GM18505 (cell line): ENCODE data around the gene SPTBN4.
A peak's percentile ranks its signal among the peaks of the same experiment; 100 is the strongest.

Source experiments
- ATAC-seq: cut with Tn5 transposase; IDR thresholded peaks from one replicate; pipeline ENCODE4 v1.9.1; 2021; ENCODE audit not compliant: unreplicated experiment
- POLR2A ChIP-seq: IDR thresholded peaks from 4 replicates; pipeline ENCODE4 v1.6.1; 2011; ENCODE audit warnings: borderline replicate concordance; ENCODE audit not compliant: insufficient read depth, insufficient read length; ENCODE audit errors: extremely low read depth

Gene SPTBN4

GRCh38 chr19:40609561-40610395, 143.0 kb downstream of the SPTBN4 start:
- peak; percentile 44 for TF ChIP-seq POLR2A
- ATAC-seq = peak; percentile 38

GRCh38 chr19:40610396-40611064, 143.7 kb downstream of the SPTBN4 start:
- TF ChIP-seq POLR2A = no peak
- no peak for ATAC-seq

- TF ChIP-seq POLR2A = no peak
- ATAC-seq = no peak
These were observed 144.3 kb downstream of the SPTBN4 start for GRCh38 chr19:40611096-40611495.

GRCh38 chr19:40611900-40612698, 145.3 kb downstream of the SPTBN4 start:
- ATAC-seq = no peak
- no peak for TF ChIP-seq POLR2A

DNA sequence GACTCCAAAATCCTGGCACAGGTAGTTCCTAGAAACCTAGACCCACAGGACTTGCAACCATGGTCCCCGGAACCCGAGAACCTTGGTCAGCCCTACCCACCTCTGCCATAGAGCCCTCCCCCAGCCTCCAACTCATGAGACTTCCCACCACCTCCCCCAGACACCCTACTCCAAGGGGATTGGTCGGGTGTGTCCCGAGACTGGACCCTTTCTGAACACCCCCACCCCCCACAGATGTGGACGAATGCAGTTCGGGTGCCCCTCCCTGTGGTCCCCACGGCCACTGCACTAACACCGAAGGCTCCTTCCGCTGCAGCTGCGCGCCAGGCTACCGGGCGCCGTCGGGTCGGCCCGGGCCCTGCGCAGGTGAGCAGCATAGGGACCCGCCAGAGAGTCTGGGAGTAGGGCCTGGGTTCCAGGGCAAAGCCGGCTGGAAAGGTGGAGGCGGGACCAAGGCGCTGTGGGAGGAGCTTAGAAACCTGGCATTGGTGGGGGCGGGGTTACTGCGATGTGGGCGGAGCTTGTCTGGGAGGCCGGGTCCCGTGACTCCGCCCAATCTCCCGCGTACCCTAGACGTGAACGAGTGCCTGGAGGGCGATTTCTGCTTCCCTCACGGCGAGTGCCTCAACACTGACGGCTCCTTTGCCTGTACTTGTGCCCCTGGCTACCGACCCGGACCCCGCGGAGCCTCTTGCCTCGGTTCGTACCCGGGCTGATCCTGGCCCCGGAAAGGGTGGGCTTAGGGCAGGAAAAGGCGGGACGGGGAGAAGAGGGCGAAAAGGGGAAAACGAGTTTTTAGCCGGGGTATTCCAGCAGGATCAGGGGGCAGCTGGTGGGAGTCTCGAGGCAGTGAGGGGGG, 146.3 kb downstream of the SPTBN4 start:
- peak; percentile 38 for TF ChIP-seq POLR2A
- no peak for ATAC-seq

- peak; percentile 43 for ATAC-seq
- TF ChIP-seq POLR2A = peak; percentile 40
These were observed 147.2 kb downstream of the SPTBN4 start for GRCh38 chr19:40613690-40614621.

- no peak for TF ChIP-seq POLR2A
- no peak for ATAC-seq
These were observed 148.0 kb downstream of the SPTBN4 start for GRCh38 chr19:40614622-40615411.

- no peak for ATAC-seq
- no peak for TF ChIP-seq POLR2A
These were observed 149.4 kb downstream of the SPTBN4 start for GRCh38 chr19:40616178-40616577.

GRCh38 chr19:40616941-40617340, 150.1 kb downstream of the SPTBN4 start:
- no peak for ATAC-seq
- TF ChIP-seq POLR2A = no peak

GRCh38 chr19:40617961-40618360, 151.2 kb downstream of the SPTBN4 start:
- no peak for TF ChIP-seq POLR2A
- ATAC-seq = no peak
